Mesenchymal stem cell (in vitro differentiated cells and primary cell): Measurements from ENCODE around the gene UBL3.

Source experiments
- DNase-seq: peaks from one replicate; pipeline ENCODE4 v3.0.0-alpha.2; 2013
- H2AFZ ChIP-seq: one replicate; pipeline ENCODE4 v1.6.1; 2013; ENCODE audit warnings: low read depth, mild to moderate bottlenecking, control low read depth, inconsistent platforms, low read length, moderate library complexity
- H2AK5ac ChIP-seq: 2 replicates; pipeline ENCODE4 v1.6.1; 2013; ENCODE audit warnings: low read length, moderate library complexity, mild to moderate bottlenecking, inconsistent platforms; ENCODE audit not compliant: severe bottlenecking
- H2BK120ac ChIP-seq: one replicate; pipeline ENCODE4 v1.6.1; 2013; ENCODE audit warnings: low read depth, mild to moderate bottlenecking, inconsistent platforms, low read length, moderate library complexity
- H2BK12ac ChIP-seq, 2 experiments: one replicate each; pipeline ENCODE4 v1.6.1; 2013; ENCODE audit warnings: inconsistent platforms in 2 of 2, low read length in 2 of 2, mild to moderate bottlenecking in 2 of 2, moderate library complexity in 2 of 2, control low read depth in 1 of 2
- H2BK15ac ChIP-seq: one replicate; pipeline ENCODE4 v1.6.1; 2013; ENCODE audit warnings: mild to moderate bottlenecking, low read depth, inconsistent platforms; ENCODE audit not compliant: poor library complexity, severe bottlenecking
- H2BK5ac ChIP-seq: 2 replicates; pipeline ENCODE4 v1.6.1; 2013; ENCODE audit warnings: low read depth, mild to moderate bottlenecking, low read length, control low read depth, inconsistent platforms; ENCODE audit not compliant: poor library complexity, severe bottlenecking
- H3K14ac ChIP-seq, 2 experiments: one replicate each; pipeline ENCODE4 v1.6.1; 2013; ENCODE audit warnings: inconsistent platforms in 2 of 2, low read length in 2 of 2, control low read depth in 1 of 2, mild to moderate bottlenecking in 1 of 2, moderate library complexity in 1 of 2
- H3K18ac ChIP-seq, 2 experiments: one replicate each; pipeline ENCODE4 v1.6.1; 2013; ENCODE audit warnings: inconsistent platforms in 2 of 2, low read length in 2 of 2, control low read depth in 1 of 2, low read depth in 1 of 2, mild to moderate bottlenecking in 1 of 2
- H3K23ac ChIP-seq, 2 experiments: one replicate each; pipeline ENCODE4 v1.6.1; 2013; ENCODE audit warnings: inconsistent platforms in 2 of 2, low read length in 2 of 2, mild to moderate bottlenecking in 2 of 2, moderate library complexity in 2 of 2, control low read depth in 1 of 2
- H3K27ac ChIP-seq: 2 replicates; pipeline ENCODE4 v1.5.1; 2013; ENCODE audit warnings: mild to moderate bottlenecking, moderate library complexity, low read length, control low read depth, inconsistent platforms; ENCODE audit not compliant: poor library complexity, severe bottlenecking
- H3K27me3 ChIP-seq, 2 experiments: 2 replicates each; pipeline versions ENCODE4 v1.6.1 to v1.7.0; 2013; ENCODE audit warnings: low read length in 2 of 2, mild to moderate bottlenecking in 2 of 2, moderate library complexity in 2 of 2, control low read depth in 1 of 2, inconsistent platforms in 1 of 2; ENCODE audit not compliant: control insufficient read depth in 1 of 2, insufficient read depth in 1 of 2
- H3K36me3 ChIP-seq, 2 experiments: 2 replicates each; pipeline versions ENCODE4 v1.6.1 to v1.7.0; 2013; ENCODE audit warnings: low read length in 2 of 2, control low read depth in 1 of 2, inconsistent platforms in 1 of 2, low read depth in 1 of 2, mild to moderate bottlenecking in 1 of 2; ENCODE audit not compliant: insufficient read depth in 2 of 2, control insufficient read depth in 1 of 2
- H3K4ac ChIP-seq, 2 experiments: one replicate each; pipeline ENCODE4 v1.6.1; 2013; ENCODE audit warnings: inconsistent platforms in 2 of 2, low read length in 2 of 2, mild to moderate bottlenecking in 2 of 2, moderate library complexity in 2 of 2, control low read depth in 1 of 2, low read depth in 1 of 2
- H3K4me1 ChIP-seq: 2 replicates; pipeline ENCODE4 v1.6.1; 2013; ENCODE audit warnings: low read depth, low read length, control low read depth; ENCODE audit not compliant: control insufficient read depth, insufficient read depth
- H3K4me2 ChIP-seq: 2 replicates; pipeline ENCODE4 v1.6.1; 2013; ENCODE audit warnings: low read length, mild to moderate bottlenecking, inconsistent platforms; ENCODE audit not compliant: poor library complexity, severe bottlenecking
- H3K4me3 ChIP-seq, 2 experiments: 2 replicates each; pipeline versions ENCODE4 v1.5.1 to v1.7.0; 2013; ENCODE audit warnings: low read length in 2 of 2, mild to moderate bottlenecking in 2 of 2, control low read depth in 1 of 2, low read depth in 1 of 2; ENCODE audit not compliant: insufficient read depth in 1 of 2
- H3K79me1 ChIP-seq: replicated peaks from 2 replicates; pipeline ENCODE4 v1.6.1; 2013; ENCODE audit warnings: mild to moderate bottlenecking, control low read depth, low read length, inconsistent platforms; ENCODE audit not compliant: poor library complexity, severe bottlenecking
- H3K9ac ChIP-seq: 2 replicates; pipeline ENCODE4 v1.7.0; 2013; ENCODE audit warnings: mild to moderate bottlenecking, low read length, moderate library complexity
- H3K9me3 ChIP-seq: 2 replicates; pipeline ENCODE4 v1.7.0; 2013; ENCODE audit warnings: mild to moderate bottlenecking, low read length; ENCODE audit not compliant: control insufficient read depth
- H4K8ac ChIP-seq: one replicate; pipeline ENCODE4 v1.6.1; 2013; ENCODE audit warnings: inconsistent platforms, mild to moderate bottlenecking, low read length, moderate library complexity
- H4K91ac ChIP-seq: one replicate; pipeline ENCODE4 v1.6.1; 2013; ENCODE audit warnings: mild to moderate bottlenecking, low read length, inconsistent platforms
- WGBS: methylation state at CpG from one replicate; pipeline ENCODE4 v1.1.7; 2013; ENCODE audit warnings: mixed read lengths; 5-methylcytosine and 5-hydroxymethylcytosine counted together

UBL3 gene

GRCh38 chr13:29855784-29856183 lies 5.4 kb upstream of the UBL3 start:
- H3K4me1 ChIP-seq, result peaks cover 2% of the 10 kb centered on the region
- no peak overlapping the region for H3K4me2 ChIP-seq
- H3K79me1 ChIP-seq, result no peaks in the 10 kb centered on the region
- no peaks in the 10 kb centered on the region for H3K36me3 ChIP-seq
- no peak overlapping the region for H2AK5ac ChIP-seq
- no peak overlapping the region for H4K91ac ChIP-seq
- H2BK15ac ChIP-seq, result peak overlapping the region; percentile 12
- no peaks in the 10 kb centered on the region for H3K9me3 ChIP-seq
- no peak overlapping the region for H3K23ac ChIP-seq
- H2BK12ac ChIP-seq, result no peak overlapping the region
- 71% methylated on average over 4 of the region's 4 CpGs for WGBS
- no peak overlapping the region for H2BK120ac ChIP-seq
- H3K27ac ChIP-seq, result no peak overlapping the region
- H3K4ac ChIP-seq, result no peak overlapping the region
- H3K14ac ChIP-seq, result no peak overlapping the region
- no peak overlapping the region for H3K4me3 ChIP-seq
- no peaks in the 10 kb centered on the region for H3K27me3 ChIP-seq
- H3K18ac ChIP-seq, result peak overlapping the region in 1 of 2 experiments; percentile 61
- H2BK5ac ChIP-seq, result no peak overlapping the region
- no peak overlapping the region for H2AFZ ChIP-seq
- H3K9ac ChIP-seq, result no peak overlapping the region
- peak overlapping the region; percentile 70 for H4K8ac ChIP-seq
- no peak for DNase-seq

- no peak overlapping the region for H2BK120ac ChIP-seq
- no peak overlapping the region for H2AFZ ChIP-seq
- H3K9me3 ChIP-seq, result no peaks in the 10 kb centered on the region
- H2BK15ac ChIP-seq, result no peak overlapping the region
- H3K4ac ChIP-seq, result no peak overlapping the region
- H4K91ac ChIP-seq, result no peak overlapping the region
- H3K79me1 ChIP-seq, result no peaks in the 10 kb centered on the region
- no peak overlapping the region for H3K27ac ChIP-seq
- H2AK5ac ChIP-seq, result no peak overlapping the region
- H3K27me3 ChIP-seq, result no peaks in the 10 kb centered on the region
- 87% methylated on average over 2 of the region's 4 CpGs for WGBS
- no peak overlapping the region for H4K8ac ChIP-seq
- H2BK5ac ChIP-seq, result no peak overlapping the region
- no peak overlapping the region for H3K23ac ChIP-seq
- no peak overlapping the region for H3K9ac ChIP-seq
- H3K4me2 ChIP-seq, result no peak overlapping the region
- DNase-seq, result no peak
- no peak overlapping the region for H3K4me3 ChIP-seq
- no peak overlapping the region for H3K18ac ChIP-seq
- no peaks in the 10 kb centered on the region for H3K36me3 ChIP-seq
- H3K4me1 ChIP-seq, result peaks cover 2% of the 10 kb centered on the region
- no peak overlapping the region for H2BK12ac ChIP-seq
- no peak overlapping the region for H3K14ac ChIP-seq
Measured at GRCh38 chr13:29855009-29855408, 4.6 kb upstream of the UBL3 start.

- Histone ChIP-seq H2BK12ac (no peak overlapping the region), H4K91ac (no peak overlapping the region), H3K27me3 (no peaks in the 10 kb centered on the region), H3K9ac (peak overlapping the region; percentile 75), H3K4me3 (peak overlapping the region in 1 of 2 experiments; percentile 38), H3K79me1 (peaks cover 1% of the 10 kb centered on the region), H2BK5ac (no peak overlapping the region), H4K8ac (no peak overlapping the region), H3K9me3 (no peaks in the 10 kb centered on the region), H2BK120ac (no peak overlapping the region), H3K4me2 (no peak overlapping the region), H3K4me1 (peaks cover 2% of the 10 kb centered on the region), H3K18ac (no peak overlapping the region), H2AFZ (no peak overlapping the region), H3K27ac (no peak overlapping the region), H3K4ac (no peak overlapping the region), H2BK15ac (no peak overlapping the region), H3K14ac (no peak overlapping the region), H2AK5ac (no peak overlapping the region), H3K23ac (no peak overlapping the region), H3K36me3 (no peaks in the 10 kb centered on the region)
- no peak for DNase-seq
- 95% methylated on average over 1 of the region's 2 CpGs for WGBS
Measured at GRCh38 chr13:29853131-29853530, 2.7 kb upstream of the UBL3 start.

GRCh38 chr13:29852472-29853054 lies 2.1 kb upstream of the UBL3 start:
- Histone ChIP-seq H3K9me3 (no peaks in the 10 kb centered on the region), H3K14ac (no peak overlapping the region), H2AFZ (no peak overlapping the region), H2BK15ac (no peak overlapping the region), H3K23ac (peak overlapping the region in 1 of 2 experiments; percentile 57), H2BK120ac (no peak overlapping the region), H3K36me3 (no peaks in the 10 kb centered on the region), H4K8ac (no peak overlapping the region), H3K27me3 (no peaks in the 10 kb centered on the region), H2BK12ac (peak overlapping the region in 1 of 2 experiments; percentile 15), H3K9ac (peak overlapping the region; percentile 75), H3K79me1 (peaks cover 1% of the 10 kb centered on the region), H3K18ac (no peak overlapping the region), H3K4me2 (no peak overlapping the region), H3K27ac (no peak overlapping the region), H2AK5ac (no peak overlapping the region), H2BK5ac (no peak overlapping the region), H4K91ac (no peak overlapping the region), H3K4me1 (peaks cover 2% of the 10 kb centered on the region), H3K4me3 (peak overlapping the region in 1 of 2 experiments; percentile 38), H3K4ac (no peak overlapping the region)
- 63% methylated on average over 5 of the region's 5 CpGs for WGBS
- no peak for DNase-seq
